Right cardiac atrium (tissue), 5 donors: Measurements from ENCODE around the gene CBLIF. TPM values are rescaled to one million over a fixed set of nuclear protein-coding genes. Genes with fewer than 3 reads are reported as not detected.
"Not testable (repeated sequence)": the region's sequence is repeated elsewhere in the genome, so short reads cannot be mapped to it uniquely, and the experiment has no call there.

ENCODE experiments used
- ATAC-seq, 2 donors: fragments of 200-7000 bp; cut with Tn5 transposase; one replicate each; pipeline versions ENCODE4 v1.8.0 to v1.9.1; 2020; ENCODE audit warnings: moderate library complexity in 2 of 2, mild to moderate bottlenecking in 1 of 2
- DNase-seq, 3 donors: peaks; one replicate each; pipeline ENCODE4 v3.0.0-alpha.2; 2020
- H3K27ac ChIP-seq: one replicate; pipeline ENCODE4 v1.5.1; 2013; ENCODE audit warnings: mild to moderate bottlenecking, low read length, control low read depth, moderate library complexity
- H3K27me3 ChIP-seq: one replicate; pipeline ENCODE4 v1.6.1; 2013; ENCODE audit not compliant: control insufficient read depth, insufficient read depth
- H3K4me1 ChIP-seq: one replicate; pipeline ENCODE4 v1.6.1; 2013; ENCODE audit warnings: low read length; ENCODE audit not compliant: control insufficient read depth, insufficient read depth
- H3K4me3 ChIP-seq: one replicate; pipeline ENCODE4 v1.5.1; 2013; ENCODE audit warnings: low read length, control low read depth
- H3K9me3 ChIP-seq: one replicate; pipeline ENCODE4 v1.6.1; 2013; ENCODE audit warnings: low read length; ENCODE audit not compliant: control insufficient read depth
- WGBS: extraction: QIAGEN DNeasy Blood & Tissue Kit; methylation state at CpG from one replicate; pipeline ENCODE4 v1.1.7; 2013; 5-methylcytosine and 5-hydroxymethylcytosine counted together
- intact Hi-C, 4 donors: fragments of 100-400 bp; cut with DNase I; formaldehyde crosslinking; loops; one replicate each; pipeline versions ENCODE4 v1.11.0 to v1.14.0; 2022 to 2023
- polyA plus RNA-seq: library from polyadenylated mRNA; stranded (reverse); fragments of 200-250 nt; gene quantifications from one replicate; pipeline ENCODE4 v1.2.3, GENCODE V29; 2013
- total RNA-seq, 4 donors: library from RNA; stranded (reverse); fragmentation: NEBNext Ultra II Directional; extraction: Animal tissue kit (Norgen Biotek cat#: 25700); gene quantifications; one replicate each; pipeline ENCODE4 v1.2.1, GENCODE V29; 2021
- donor health status: healthy with polysubstance abuse.
- donor health status: DM: no; HTN: yes; CAD: no.
- donor health status: DM: no; HTN: no; CAD: no.
- donor health status: DM: no; HTN: yes; CAD: no; lungs with severe emphysema.
- donor health status: DM: yes; HTN: yes; CAD: no.

The CBLIF gene
- total and polyA plus RNA-seq, 5 donors = not detected

DNA sequence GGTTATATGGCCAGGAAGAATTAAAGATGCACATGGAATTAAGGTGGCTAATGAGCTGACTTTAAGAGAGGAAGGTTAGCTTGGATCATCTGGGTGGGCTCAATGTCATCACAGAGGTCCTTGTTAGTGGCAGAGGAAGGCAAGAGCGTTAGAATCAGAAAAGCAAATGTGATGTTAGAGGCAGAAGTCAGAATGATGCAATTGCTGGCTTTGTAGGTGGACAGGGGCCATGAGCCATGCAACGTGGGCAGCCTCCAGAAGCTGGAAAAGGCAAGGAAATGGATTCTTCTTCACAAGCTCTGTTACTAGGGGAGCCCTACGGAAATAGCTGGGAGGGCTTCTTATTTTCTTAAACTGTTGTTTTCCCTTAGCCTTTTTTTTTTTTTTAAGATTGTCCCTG is 2.3 kb upstream of the CBLIF start:
- Histone ChIP-seq H3K27ac (no peak overlapping the region), H3K4me1 (no peaks in the 10 kb centered on the region), H3K4me3 (no peak overlapping the region), H3K27me3 (no peaks in the 10 kb centered on the region), H3K9me3 (no peaks in the 10 kb centered on the region)
- ATAC-seq = no peak
- DNase-seq = no peak
- WGBS = 80% methylated on average over 3 of the region's 3 CpGs
- intact Hi-C loops = no loop called here

DNA sequence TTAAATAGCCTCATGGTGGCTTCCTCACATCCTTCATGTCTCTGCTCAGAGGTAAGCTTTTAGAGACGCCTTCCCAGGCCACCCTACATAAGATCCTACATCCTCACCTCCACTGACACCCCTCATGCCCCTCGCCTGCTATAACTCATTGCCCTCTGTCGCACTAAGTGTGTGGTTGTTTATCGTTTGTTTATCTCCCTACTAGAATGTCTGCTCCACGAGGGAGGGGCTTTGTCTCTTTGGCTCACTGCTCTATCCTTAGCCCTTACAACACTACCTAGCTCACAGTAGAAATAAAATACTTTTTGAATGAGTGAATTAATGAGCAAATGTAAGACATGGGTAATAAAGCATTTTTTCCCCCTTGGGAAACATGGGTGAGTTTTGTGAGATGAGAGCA is 1.3 kb upstream of the CBLIF start:
- ATAC-seq (no peak), DNase-seq (no peak)
- Histone ChIP-seq H3K9me3 (no peaks in the 10 kb centered on the region), H3K27me3 (no peaks in the 10 kb centered on the region), H3K4me1 (no peaks in the 10 kb centered on the region), H3K4me3 (no peak overlapping the region), H3K27ac (no peak overlapping the region)
- intact Hi-C loops = no loop called here
- WGBS = 67% methylated on average over 5 of the region's 5 CpGs

DNA sequence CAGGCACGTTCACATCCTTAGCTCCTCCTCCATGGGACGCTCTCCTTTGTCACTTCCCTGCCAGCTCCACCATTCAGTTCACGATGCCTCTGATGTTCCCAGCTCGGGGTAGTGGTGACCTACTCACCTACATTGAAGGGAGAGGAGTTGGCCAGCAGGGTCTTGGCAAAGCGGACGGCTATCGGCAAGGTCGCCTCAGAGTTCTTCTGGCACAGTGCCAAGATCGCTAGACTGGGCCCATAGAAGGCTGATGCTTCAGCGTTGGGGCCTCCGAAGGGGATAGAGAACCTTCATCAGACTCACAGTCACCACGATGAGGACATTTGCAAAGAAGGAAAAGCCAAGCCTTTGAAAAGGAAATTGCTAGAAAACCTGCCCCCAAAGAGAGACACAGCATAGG is 3.0 kb downstream of the CBLIF start:
- DNase-seq (peak in 1 of 3 donors; percentile 38), ATAC-seq (no peak)
- H3K27ac ChIP-seq = no peak overlapping the region
- no peaks in the 10 kb centered on the region for H3K4me1 ChIP-seq
- intact Hi-C loops = no loop called here
- no peaks in the 10 kb centered on the region for H3K27me3 ChIP-seq
- 77% methylated on average over 12 of the region's 12 CpGs for WGBS
- no peak overlapping the region for H3K4me3 ChIP-seq
- H3K9me3 ChIP-seq = no peaks in the 10 kb centered on the region

DNA sequence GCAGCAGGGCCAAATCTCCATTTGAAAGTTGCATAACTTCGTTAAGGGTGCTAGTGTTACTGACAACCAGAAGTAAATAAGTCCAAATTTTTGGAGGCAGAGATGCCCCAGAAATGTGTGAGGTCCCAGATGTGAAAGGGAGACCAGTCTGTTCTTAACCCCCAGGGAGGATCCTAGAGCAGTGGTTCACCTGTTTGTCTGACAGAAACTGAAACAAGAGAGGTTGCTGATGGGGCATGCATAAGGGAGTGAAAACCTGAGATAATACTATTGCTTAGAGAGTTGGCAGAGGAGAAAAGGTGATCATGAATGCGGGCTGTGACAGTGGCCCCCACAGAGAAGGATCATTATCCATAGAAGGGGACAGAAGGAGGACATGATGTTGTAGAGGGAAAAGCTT is 3.8 kb downstream of the CBLIF start:
- WGBS = 89% methylated on average over 2 of the region's 2 CpGs
- Histone ChIP-seq H3K27ac (no peak overlapping the region), H3K27me3 (no peaks in the 10 kb centered on the region), H3K9me3 (no peaks in the 10 kb centered on the region), H3K4me3 (no peak overlapping the region), H3K4me1 (no peaks in the 10 kb centered on the region)
- ATAC-seq (no peak), DNase-seq (no peak)
- intact Hi-C loops = no loop called here

DNA sequence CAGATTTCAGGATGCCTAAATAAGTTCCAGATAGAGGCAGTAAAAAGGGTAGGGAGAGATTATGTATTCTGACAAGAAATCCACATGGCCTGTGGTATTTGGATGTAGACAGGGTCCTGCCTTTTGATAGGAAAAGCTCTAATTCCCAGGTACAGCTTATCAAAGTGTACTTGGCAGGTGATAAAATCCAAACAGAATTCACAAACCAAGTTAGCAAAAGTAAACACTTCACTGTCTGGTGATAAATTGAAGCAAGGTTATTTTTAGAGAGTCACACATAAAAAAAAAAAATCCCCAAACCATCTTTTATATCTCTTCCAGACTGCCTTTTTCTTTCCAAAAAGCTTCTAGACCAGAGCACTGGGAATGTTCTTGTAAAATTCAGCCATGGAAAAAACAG is 5.7 kb downstream of the CBLIF start:
- Histone ChIP-seq H3K27me3 (no peaks in the 10 kb centered on the region), H3K9me3 (no peaks in the 10 kb centered on the region), H3K27ac (no peak overlapping the region), H3K4me3 (no peak overlapping the region), H3K4me1 (no peaks in the 10 kb centered on the region)
- intact Hi-C loops = loop anchor here in 1 of 4 donors (10.0 kb wide), 1 partner anchor 355 kb away; no protein-coding TSS in a partner anchor
- DNase-seq (no peak), ATAC-seq (no peak)

DNA sequence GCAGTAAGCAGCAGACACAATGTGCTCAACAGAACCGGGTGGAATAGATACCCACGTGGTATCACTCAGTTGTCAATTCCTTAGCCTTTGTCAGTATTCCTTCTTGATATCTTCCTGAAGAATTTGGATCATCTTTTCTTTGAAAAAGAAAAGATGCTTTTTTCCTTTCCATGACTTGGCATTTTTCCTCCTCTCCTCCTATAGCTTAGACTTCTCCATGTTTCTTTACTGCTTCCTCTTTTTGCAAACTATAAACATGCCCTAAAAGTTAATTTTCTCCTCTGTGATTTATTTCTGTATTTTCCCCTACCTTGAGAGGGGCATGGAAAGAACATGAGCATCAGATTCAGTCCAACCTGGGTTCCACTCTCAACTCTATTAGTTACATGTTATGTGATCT is 11.7 kb downstream of the CBLIF start:
- intact Hi-C loops = loop anchor here in 1 of 4 donors (10.0 kb wide), 1 partner anchor 361 kb away; no protein-coding TSS in a partner anchor
- Histone ChIP-seq H3K27ac (no peak overlapping the region), H3K9me3 (no peaks in the 10 kb centered on the region), H3K4me1 (no peaks in the 10 kb centered on the region), H3K27me3 (no peaks in the 10 kb centered on the region), H3K4me3 (no peak overlapping the region)
- 72% methylated on average over 2 of the region's 2 CpGs for WGBS
- DNase-seq = no peak
- no peak for ATAC-seq

DNA sequence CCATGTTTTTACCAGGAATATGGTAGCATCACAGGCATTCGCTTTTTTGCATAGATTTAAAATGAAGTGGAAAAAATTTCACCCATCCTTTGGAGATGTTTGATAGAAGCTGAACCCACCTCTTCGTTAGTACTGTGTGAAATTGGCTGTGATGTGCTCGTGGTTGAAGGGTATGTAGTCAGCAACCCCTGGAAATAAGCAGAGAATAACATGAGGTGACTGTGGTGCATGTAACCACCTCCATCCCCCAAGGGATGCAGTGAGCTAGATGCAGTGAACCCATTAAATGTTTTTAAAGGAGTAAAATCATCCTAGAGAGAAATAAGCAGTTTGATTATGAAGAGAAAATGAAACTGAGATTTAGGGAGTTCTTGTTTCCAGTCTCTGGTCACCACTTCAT is 15.9 kb downstream of the CBLIF start:
- Histone ChIP-seq H3K27ac (no peak overlapping the region), H3K4me3 (no peak overlapping the region), H3K27me3 (no peaks in the 10 kb centered on the region), H3K4me1 (no peaks in the 10 kb centered on the region), H3K9me3 (no peaks in the 10 kb centered on the region)
- ATAC-seq (no peak), DNase-seq (no peak)
- intact Hi-C loops = loop anchor here in 1 of 4 donors (10.0 kb wide), 1 partner anchor 305 kb away; no protein-coding TSS in a partner anchor
- WGBS = 86% methylated on average over 3 of the region's 3 CpGs

DNA sequence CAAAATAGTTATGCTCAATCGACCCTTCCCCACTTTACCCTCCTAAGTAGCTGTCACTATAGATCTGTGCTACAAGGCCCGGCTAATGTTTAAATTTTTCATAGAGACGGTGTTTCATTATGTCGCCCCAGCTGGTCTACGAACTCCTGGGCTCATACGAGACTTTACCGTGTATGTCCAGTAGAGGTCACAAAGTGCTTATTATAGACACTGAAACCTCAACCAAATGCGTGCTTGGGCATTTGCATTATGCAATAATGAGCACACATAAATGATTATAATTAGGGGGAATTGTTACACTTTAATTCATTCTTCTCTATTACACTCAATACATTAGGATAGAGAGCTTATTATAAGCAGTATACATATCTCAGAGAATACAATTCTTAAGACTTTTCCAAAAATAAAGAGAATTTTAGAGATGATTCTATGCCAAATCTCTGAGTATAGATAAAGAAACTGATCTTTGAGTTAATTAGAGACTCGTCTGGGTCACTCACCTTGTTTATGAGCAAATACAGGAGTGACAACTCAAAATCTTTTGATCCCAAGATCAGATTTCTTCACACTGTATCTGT is 22.2 kb downstream of the CBLIF start:
- DNase-seq = peak in 1 of 3 donors; percentile 34
- intact Hi-C loops = loop anchor here (5.0 to 10.0 kb wide), 3 partner anchors 304 to 312 kb away; no protein-coding TSS in a partner anchor
- 3% methylated on average over 9 of the region's 9 CpGs for WGBS

DNA sequence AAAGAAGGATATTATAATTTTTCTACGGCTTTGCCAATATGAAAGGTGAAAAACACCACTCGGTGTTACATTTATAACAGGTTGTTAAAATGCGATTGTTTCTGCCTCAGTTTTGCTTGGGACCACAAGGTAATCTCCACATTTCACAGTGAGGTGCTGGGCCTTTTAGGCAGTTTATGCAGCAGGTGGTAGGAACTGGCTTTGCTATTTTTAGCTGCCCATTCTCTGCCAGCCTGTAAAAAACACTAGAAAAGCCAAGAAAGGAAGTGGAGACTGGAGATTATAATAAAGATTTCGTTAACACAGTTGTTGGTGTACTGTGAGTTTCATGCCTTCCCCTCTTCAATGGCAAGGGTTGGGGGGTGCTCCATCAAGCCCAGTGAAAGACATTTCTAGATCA is 26.7 kb downstream of the CBLIF start:
- intact Hi-C loops = no loop called here
- H3K27ac ChIP-seq = no peak overlapping the region
- no peaks in the 10 kb centered on the region for H3K4me1 ChIP-seq
- no peaks in the 10 kb centered on the region for H3K27me3 ChIP-seq
- DNase-seq (no peak), ATAC-seq (no peak)
- 74% methylated on average over 4 of the region's 4 CpGs for WGBS
- H3K9me3 ChIP-seq = no peaks in the 10 kb centered on the region
- no peak overlapping the region for H3K4me3 ChIP-seq

More for the DNA sequence above, 22.2 kb downstream of the CBLIF start:
- peak; percentile 87 to 91 for ATAC-seq
- Histone ChIP-seq H3K9me3 (no peaks in the 10 kb centered on the region), H3K4me3 (no peak overlapping the region), H3K4me1 (no peaks in the 10 kb centered on the region), H3K27me3 (no peaks in the 10 kb centered on the region), H3K27ac (no peak overlapping the region)

DNA sequence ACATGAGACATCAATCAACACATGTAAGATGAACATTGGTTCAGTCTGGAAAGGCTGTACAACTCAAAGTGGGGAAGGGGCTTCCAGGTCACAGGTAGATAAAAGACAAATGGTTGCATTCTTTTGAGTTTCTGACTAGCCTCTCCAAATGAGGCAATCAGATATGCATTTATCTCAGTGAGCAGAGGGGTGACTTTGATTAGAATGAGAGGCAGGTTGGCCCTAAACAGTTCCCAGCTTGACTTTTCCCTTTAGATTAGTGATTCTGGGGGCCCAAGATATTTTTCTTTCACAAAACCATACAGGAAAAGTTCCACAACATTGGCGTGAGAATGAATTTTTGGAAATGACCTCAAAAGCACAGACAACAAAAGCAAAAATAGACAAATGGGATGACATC is 28.9 kb downstream of the CBLIF start:
- WGBS = 57% methylated on average over 1 of the region's 1 CpG
- H3K4me1 ChIP-seq, intact Hi-C loops, H3K27me3 ChIP-seq, H3K9me3 ChIP-seq, H3K27ac ChIP-seq, ATAC-seq, DNase-seq, H3K4me3 ChIP-seq: not testable (repeated sequence)

DNA sequence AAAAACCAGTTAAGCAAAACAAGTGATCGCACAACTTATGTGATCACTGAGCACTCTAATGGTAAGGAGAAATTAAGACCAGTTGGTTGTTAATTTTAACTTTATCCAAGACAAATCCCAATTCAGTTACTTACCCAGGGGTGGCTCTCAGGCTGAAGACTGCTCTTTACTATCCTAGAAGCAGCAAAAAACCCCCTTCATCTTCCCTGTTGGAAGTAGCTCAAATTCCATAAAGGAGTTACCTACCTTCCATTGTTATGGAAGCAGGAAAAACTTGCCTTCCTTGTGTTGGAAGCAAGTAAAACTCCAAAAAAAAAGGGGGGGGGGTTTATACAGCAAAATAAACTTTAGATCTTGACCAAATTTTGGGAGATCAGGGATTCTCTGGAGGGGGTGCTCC is 29.5 kb downstream of the CBLIF start:
- H3K27me3 ChIP-seq = no peaks in the 10 kb centered on the region
- DNase-seq (no peak), ATAC-seq (no peak)
- H3K4me1 ChIP-seq = no peaks in the 10 kb centered on the region
- WGBS = 83% methylated on average over 1 of the region's 1 CpG
- H3K4me3 ChIP-seq = no peak overlapping the region
- intact Hi-C loops = no loop called here
- H3K9me3 ChIP-seq = no peaks in the 10 kb centered on the region
- H3K27ac ChIP-seq = no peak overlapping the region

DNA sequence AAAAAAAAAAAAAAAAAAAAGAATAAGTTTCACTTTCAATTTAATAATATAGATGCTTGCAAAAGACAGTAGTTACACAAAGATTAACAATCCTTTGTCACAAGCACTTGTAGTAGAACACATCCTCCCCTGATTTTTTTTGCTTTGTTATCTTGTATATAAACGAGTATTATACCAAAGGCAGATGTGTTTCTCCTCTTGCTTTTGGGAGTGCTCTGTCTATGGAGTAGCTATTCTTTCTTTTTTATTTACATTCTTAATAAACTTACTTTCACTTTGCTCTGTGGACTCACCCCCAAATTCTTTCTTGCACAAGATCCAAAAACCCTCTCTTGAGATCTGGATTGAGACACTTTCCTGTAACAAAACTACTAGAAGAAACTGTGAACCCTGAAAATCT is 31.3 kb downstream of the CBLIF start:
- no peak for DNase-seq
- Histone ChIP-seq H3K27me3 (no peaks in the 10 kb centered on the region), H3K27ac (no peak overlapping the region), H3K9me3 (no peaks in the 10 kb centered on the region), H3K4me3 (no peak overlapping the region), H3K4me1 (peaks cover 2% of the 10 kb centered on the region)
- no peak for ATAC-seq
- WGBS = 41% methylated on average over 1 of the region's 1 CpG
- intact Hi-C loops = no loop called here
